GM18858 (cell line): Measurements from ENCODE around the gene SDR9C7.
"Not testable (repeated sequence)": the region's sequence is repeated elsewhere in the genome, so short reads cannot be mapped to it uniquely, and the experiment has no call there.

Experiments
- ATAC-seq: cut with Tn5 transposase; IDR thresholded peaks from one replicate; pipeline ENCODE4 v1.9.1; 2021; ENCODE audit not compliant: unreplicated experiment

Gene SDR9C7

GRCh38 chr12:56879240-56880124 lies 54.7 kb downstream of the SDR9C7 start:
- not testable (repeated sequence) for ATAC-seq

DNA sequence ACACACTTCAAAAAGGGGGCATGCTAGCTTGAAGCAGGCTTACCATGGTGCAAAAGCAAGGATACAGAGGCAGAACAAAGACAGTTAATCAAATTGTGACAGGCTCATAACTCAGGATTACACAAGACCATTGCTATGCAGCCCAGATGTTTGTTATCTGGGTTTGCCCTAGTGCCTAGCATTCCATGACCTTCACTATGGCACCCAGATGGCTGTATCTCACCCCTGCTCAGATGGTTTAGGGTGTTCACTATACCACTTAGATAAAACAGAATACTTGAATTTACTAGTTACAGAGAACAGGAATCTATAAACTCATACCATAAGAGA lies 56.2 kb downstream of the SDR9C7 start:
- no peak for ATAC-seq

GRCh38 chr12:56877195-56878009 lies 56.8 kb downstream of the SDR9C7 start:
- ATAC-seq, result no peak

DNA sequence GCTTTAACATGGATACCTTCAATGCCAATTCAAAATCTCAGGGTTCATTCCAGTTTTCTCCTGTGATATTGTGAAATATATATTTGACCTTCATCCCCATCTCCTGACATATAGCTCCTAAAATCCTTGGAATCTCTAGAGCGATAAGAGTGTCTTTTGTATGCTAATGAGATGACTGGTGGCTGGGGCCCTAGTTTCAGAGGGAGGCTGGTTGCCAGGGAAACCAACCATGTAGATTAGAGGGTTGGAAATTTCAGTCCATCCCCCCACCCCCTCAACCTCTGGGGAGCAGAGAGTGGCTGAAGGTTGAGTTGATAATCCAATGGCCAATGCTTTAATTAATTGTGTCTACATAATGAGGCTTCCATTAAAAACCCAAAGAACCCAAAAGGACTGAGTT lies 59.4 kb downstream of the SDR9C7 start:
- no peak for ATAC-seq

DNA sequence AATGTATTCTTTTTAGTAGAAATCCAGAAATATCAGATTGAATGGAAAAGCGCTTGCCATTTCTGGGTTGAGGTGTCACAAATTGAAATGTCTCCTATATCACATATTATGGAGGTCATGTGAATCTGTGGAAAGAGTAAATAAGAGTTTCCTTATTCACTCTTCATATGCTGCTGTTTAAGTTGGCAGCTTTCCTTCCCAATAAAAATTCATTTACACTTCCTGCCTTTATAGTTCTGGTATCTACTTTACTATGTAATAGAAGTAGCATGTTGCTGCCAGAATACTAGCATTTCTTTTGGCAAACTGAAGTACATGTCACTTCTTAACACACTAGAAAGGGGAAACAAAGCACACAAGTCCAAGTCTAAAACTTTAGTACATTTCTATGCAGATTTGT lies 60.8 kb downstream of the SDR9C7 start:
- no peak for ATAC-seq
